ENCODE data around the gene OVAAL. TPM values are rescaled to one million over a fixed set of nuclear protein-coding genes. Genes with fewer than 3 reads are reported as not detected.
A peak's percentile ranks its signal among the peaks of the same experiment; 100 is the strongest.

The OVAAL gene
- not detected in 2 replicates for total RNA-seq
- long read RNA-seq, result 0 reads

DNA sequence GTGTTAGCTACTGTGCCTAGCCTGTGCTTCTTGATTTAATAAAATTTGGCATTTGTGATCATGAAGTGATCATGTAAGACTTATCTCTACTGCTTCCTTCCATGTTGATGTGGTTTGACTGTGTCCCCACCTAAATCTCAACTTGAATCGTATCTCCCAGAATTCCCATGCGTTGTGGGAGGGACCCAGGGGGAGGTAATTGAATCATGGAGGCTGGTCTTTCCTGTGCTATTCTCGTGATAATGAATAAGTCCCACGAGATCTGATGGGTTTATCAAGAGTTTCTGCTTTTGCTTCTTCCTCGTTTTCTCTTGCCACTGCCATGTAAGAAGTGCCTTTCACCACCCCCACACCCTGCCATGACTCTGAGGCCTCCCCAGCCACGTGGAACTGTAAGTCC, at the start of gene OVAAL:
TSS of gene OVAAL (plus strand) at position 301 of the 400 bp plus-strand sequence.
- no peak for DNase-seq (ENCODE audit: low spot score, unreplicated experiment)
- Mint-ChIP-seq H3K27ac (no peak within 1 kb of the TSS), H3K4me3 (ENCODE audit: low read depth) (no peak within 1 kb of the TSS), H3K4me1 (ENCODE audit: low read depth) (peaks cover 11% of the 10 kb centered on the region), H3K27me3 (no peaks in the 10 kb centered on the region), H3K36me3 (ENCODE audit: insufficient read depth) (no peaks in the 10 kb centered on the region), H3K9me3 (ENCODE audit: low read depth) (peaks cover 4% of the 10 kb centered on the region)
- TF ChIP-seq, protein P1, sequence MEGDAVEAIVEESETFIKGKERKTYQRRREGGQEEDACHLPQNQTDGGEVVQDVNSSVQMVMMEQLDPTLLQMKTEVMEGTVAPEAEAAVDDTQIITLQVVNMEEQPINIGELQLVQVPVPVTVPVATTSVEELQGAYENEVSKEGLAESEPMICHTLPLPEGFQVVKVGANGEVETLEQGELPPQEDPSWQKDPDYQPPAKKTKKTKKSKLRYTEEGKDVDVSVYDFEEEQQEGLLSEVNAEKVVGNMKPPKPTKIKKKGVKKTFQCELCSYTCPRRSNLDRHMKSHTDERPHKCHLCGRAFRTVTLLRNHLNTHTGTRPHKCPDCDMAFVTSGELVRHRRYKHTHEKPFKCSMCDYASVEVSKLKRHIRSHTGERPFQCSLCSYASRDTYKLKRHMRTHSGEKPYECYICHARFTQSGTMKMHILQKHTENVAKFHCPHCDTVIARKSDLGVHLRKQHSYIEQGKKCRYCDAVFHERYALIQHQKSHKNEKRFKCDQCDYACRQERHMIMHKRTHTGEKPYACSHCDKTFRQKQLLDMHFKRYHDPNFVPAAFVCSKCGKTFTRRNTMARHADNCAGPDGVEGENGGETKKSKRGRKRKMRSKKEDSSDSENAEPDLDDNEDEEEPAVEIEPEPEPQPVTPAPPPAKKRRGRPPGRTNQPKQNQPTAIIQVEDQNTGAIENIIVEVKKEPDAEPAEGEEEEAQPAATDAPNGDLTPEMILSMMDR (IDR thresholded peaks at IDR 0.05; ENCODE audit: unreplicated experiment), result no peak

DNA sequence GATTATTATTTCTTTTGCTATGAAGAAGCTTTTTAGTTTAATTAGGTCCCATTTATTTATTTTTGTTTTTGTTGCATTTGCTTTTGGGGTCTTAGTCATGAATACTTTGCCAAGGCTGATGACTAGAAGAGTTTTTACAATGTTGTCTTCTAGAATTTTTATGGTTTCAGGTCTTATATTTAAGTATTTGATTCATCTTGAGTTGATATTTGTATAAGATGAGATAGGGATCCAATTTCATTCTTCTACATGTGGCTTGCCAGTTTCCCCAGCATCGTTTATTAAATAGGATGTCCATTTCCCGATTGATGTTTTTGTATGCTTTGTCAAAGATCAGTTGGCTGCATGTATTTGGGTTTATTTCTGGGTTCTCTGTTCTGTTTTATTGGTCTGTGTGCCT, 47.9 kb upstream of the OVAAL start:
- TF ChIP-seq, protein P1 (IDR thresholded peaks at IDR 0.05; ENCODE audit: unreplicated experiment), result no peak
- no peak for DNase-seq (ENCODE audit: low spot score, unreplicated experiment)
- Mint-ChIP-seq H3K4me1 (ENCODE audit: low read depth) (peaks cover 3% of the 10 kb centered on the region), H3K36me3 (ENCODE audit: insufficient read depth) (peaks cover 2% of the 10 kb centered on the region), H3K27me3 (peaks cover 4% of the 10 kb centered on the region), H3K9me3 (ENCODE audit: low read depth) (peaks cover 15% of the 10 kb centered on the region), H3K4me3 (ENCODE audit: low read depth) (no peak overlapping the region), H3K27ac (no peak overlapping the region)

DNA sequence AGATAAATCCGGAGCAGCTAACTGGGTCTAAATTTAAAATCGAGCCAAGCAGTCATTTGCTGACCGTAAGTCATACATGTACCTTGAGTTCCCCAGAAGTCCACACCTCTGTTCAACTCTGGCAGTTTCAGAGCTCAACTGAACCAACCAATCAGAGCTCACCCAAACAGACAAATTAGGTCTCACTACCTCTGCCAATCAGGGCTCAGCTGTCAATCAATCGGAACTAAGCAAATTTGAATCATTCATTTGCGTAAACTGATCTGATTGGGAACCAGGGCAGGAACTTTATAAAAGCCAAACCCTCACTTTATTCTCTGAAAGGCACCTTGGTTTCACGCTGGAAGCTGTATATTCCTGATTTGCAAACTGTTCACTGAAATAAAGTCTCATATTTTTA, 45.2 kb upstream of the OVAAL start:
- Mint-ChIP-seq H3K27me3 (no peaks in the 10 kb centered on the region), H3K4me1 (ENCODE audit: low read depth) (peaks cover 3% of the 10 kb centered on the region), H3K4me3 (ENCODE audit: low read depth) (no peak overlapping the region), H3K27ac (no peak overlapping the region), H3K9me3 (ENCODE audit: low read depth) (peaks cover 11% of the 10 kb centered on the region), H3K36me3 (ENCODE audit: insufficient read depth) (no peaks in the 10 kb centered on the region)
- TF ChIP-seq, protein P1 (IDR thresholded peaks at IDR 0.05; ENCODE audit: unreplicated experiment), result no peak
- DNase-seq (ENCODE audit: low spot score, unreplicated experiment), result no peak

DNA sequence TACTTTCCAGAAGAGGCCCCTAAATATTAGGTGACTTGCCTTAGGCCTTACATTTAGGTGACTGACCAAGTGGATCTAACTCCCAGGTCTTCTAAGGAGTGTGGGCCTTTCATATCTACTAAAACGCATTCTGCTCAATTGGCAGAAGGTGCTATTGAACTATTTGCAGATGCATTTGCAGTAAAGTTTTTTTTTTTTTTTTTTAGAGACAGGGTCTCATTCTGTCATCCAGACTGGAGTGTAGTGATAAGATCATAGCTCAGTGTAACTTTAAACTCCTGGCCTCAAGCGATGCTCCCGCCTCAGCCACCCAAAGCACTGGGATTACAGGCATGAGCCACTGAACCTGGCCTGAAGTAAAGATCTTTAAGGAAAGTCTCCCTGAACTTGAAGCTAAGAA, 43.4 kb upstream of the OVAAL start:
- no peak overlapping the region for H3K27ac Mint-ChIP-seq
- H3K9me3 Mint-ChIP-seq (ENCODE audit: low read depth), result peaks cover 3% of the 10 kb centered on the region
- TF ChIP-seq, protein P1 (IDR thresholded peaks at IDR 0.05; ENCODE audit: unreplicated experiment), result no peak
- H3K4me1 Mint-ChIP-seq (ENCODE audit: low read depth), result peaks cover 6% of the 10 kb centered on the region
- H3K27me3 Mint-ChIP-seq, result no peaks in the 10 kb centered on the region
- no peak for DNase-seq (ENCODE audit: low spot score, unreplicated experiment)
- H3K36me3 Mint-ChIP-seq (ENCODE audit: insufficient read depth), result no peaks in the 10 kb centered on the region
- no peak overlapping the region for H3K4me3 Mint-ChIP-seq (ENCODE audit: low read depth)

DNA sequence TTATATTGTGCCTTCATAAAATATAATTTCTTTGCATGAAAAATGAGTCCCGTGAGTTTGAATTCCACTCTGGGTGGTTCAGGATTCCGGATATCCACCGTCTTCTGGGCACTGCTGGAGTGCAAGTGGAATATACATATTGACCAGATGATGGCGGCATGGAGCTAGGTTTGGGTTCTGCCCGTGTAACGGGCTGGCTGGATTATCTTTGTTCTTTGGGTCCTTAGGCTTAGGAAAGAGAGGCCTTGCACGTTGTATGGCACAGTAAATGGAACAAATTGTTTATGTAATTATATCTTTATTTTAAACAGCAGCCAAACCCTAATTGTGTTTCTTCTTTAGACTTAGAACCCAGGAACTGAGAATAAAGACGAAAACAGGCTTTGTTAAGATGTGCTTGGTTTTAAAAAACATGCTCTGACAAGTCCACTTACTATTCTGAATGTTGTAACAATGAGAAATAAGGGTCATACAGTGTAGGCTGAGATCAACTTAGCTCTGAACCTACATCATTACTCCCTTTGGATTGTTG, 42.8 kb upstream of the OVAAL start:
- Mint-ChIP-seq H3K27me3 (no peaks in the 10 kb centered on the region), H3K4me1 (ENCODE audit: low read depth) (peaks cover 6% of the 10 kb centered on the region), H3K9me3 (ENCODE audit: low read depth) (peaks cover 3% of the 10 kb centered on the region), H3K36me3 (ENCODE audit: insufficient read depth) (no peaks in the 10 kb centered on the region), H3K27ac (no peak overlapping the region), H3K4me3 (ENCODE audit: low read depth) (no peak overlapping the region)
- peak; percentile 37 for DNase-seq (ENCODE audit: low spot score, unreplicated experiment)
- TF ChIP-seq, protein P1 (IDR thresholded peaks at IDR 0.05; ENCODE audit: unreplicated experiment), result peak; percentile 91

All from progenitor cell of endocrine pancreas (in vitro differentiated cells).